D341Med (cell line): Measurements from ENCODE around the gene LAMA5.
A peak's percentile ranks its signal among the peaks of the same experiment; 100 is the strongest.

Experiments
- DNase-seq: peaks from one replicate; pipeline ENCODE4 v3.0.0; 2012; ENCODE audit warnings: low spot score

The LAMA5 gene, protein sequence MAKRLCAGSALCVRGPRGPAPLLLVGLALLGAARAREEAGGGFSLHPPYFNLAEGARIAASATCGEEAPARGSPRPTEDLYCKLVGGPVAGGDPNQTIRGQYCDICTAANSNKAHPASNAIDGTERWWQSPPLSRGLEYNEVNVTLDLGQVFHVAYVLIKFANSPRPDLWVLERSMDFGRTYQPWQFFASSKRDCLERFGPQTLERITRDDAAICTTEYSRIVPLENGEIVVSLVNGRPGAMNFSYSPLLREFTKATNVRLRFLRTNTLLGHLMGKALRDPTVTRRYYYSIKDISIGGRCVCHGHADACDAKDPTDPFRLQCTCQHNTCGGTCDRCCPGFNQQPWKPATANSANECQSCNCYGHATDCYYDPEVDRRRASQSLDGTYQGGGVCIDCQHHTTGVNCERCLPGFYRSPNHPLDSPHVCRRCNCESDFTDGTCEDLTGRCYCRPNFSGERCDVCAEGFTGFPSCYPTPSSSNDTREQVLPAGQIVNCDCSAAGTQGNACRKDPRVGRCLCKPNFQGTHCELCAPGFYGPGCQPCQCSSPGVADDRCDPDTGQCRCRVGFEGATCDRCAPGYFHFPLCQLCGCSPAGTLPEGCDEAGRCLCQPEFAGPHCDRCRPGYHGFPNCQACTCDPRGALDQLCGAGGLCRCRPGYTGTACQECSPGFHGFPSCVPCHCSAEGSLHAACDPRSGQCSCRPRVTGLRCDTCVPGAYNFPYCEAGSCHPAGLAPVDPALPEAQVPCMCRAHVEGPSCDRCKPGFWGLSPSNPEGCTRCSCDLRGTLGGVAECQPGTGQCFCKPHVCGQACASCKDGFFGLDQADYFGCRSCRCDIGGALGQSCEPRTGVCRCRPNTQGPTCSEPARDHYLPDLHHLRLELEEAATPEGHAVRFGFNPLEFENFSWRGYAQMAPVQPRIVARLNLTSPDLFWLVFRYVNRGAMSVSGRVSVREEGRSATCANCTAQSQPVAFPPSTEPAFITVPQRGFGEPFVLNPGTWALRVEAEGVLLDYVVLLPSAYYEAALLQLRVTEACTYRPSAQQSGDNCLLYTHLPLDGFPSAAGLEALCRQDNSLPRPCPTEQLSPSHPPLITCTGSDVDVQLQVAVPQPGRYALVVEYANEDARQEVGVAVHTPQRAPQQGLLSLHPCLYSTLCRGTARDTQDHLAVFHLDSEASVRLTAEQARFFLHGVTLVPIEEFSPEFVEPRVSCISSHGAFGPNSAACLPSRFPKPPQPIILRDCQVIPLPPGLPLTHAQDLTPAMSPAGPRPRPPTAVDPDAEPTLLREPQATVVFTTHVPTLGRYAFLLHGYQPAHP (N-terminal part only)

DNA sequence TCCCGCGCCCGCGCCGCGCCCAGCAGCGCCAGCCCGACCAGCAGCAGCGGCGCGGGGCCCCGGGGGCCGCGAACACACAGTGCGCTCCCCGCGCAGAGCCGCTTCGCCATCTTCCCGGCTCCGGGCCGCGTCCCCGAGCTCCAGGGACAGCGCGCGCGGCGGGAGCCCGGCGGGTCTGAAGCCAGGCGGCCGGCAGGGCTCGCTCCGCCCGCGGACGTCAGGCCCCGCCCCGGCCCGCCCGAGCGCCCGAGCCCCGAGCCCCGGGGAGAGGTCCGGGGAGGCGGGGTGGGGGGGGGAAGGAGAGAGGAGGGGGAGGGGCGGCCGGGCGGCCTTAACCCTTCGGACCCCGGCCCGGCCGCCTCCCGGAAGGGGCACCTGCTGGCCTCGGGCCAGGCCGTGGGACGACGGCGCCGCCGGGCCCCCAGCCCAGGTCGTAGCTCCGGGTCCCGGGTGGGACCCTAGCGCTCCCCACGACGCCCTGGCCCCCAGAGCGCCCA lies at the start of gene LAMA5:
LAMA5 (minus strand) TSS at position 177 of the 497 bp plus-strand sequence; CDS start at position 110, 67 bp downstream.
- peak; percentile 88 for DNase-seq

DNA sequence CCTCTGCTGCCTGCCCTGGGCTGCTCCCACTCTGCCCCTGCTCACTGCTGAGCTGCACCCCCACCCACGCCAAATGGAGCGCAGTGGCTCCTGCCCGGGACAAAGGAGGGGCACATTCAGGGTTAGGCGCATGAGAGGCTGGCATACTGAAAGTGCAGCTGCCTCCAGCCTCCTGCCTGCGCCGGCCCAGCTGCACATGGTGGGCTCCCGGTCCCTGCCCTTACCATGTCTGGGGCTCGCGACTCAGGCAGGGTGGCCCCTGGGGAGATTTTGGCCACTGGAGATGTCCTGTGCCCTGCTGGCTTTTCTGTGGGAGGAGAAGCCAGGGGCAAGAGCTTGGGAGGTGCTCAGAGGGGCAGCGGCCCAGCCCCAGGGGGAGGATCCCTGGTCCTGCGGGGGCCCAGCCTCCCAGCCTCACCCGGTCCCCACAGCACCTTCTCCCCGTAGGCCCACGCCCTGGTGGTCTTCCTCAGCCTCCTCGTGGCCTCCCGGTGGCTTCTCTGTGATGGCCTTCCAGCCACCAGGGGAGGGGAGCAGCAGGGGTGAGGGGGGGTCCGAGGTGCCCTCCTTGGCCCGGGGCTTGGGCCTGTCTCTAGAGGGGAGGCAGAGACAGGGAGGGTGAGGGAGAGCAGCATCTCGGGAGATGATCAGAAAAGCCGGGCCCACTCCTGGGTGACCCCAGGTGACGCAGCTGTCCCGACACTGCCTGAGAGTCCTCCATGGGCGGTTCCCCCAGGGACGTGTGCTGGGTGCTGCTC lies 48.4 kb upstream of the LAMA5 start:
- no peak for DNase-seq

DNA sequence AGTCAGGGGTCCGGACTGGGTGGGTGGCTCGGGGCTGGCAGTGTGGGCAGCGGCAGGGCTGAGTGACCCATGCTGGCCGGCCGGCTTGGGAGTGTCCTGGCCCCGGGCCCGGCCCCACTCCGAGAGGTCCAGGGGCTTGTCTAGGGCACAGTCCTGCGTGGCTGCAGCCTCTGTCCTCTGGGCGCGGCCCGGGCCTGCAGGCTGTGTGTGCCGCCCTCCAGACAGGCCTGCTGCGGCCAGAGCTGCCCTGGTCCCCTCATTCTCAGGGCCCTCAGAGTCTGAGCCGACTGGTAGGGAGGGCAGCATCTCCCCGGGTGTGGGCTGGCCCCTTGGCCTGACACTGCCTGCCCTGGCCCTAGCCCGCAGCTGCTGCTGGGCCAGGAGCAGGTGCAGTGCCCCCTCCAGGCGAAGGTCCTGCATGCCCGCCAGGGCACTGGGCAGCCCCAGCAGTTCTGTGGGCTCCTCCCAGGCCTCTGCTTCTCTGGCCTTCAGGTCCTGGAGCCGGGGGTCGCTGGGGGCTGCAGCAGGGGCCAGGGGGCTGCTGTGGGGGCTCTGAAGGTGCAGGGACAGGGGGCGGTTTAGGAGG lies 46.9 kb upstream of the LAMA5 start:
- DNase-seq, result peak; percentile 62

DNA sequence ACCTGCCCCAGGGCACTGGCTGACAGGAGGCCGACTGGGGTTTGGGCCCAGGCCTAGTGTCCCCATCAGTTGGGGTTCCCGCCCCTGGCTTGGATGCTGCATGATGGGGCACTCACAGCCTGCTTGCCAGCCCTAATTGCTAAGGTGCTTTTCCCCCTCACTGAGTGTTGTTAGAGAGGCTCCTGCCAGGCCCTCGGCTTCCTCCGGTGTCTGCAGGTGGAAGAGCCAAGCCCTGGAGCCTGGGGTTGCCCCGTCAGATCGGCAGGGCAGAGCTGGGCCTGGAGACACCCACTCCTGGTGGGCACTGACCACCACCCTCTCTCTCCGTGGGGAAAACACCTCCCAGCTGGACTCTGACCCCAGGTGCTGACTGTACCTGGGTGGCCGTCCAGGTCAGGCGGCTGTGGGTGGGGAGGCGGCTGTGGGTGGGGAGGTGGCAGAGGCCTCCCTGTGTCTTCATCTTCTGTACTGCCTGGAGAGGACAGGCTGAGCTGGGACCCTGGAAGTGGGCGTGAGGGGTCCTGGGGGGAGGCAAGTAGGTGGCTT lies 46.0 kb upstream of the LAMA5 start:
- no peak for DNase-seq

DNA sequence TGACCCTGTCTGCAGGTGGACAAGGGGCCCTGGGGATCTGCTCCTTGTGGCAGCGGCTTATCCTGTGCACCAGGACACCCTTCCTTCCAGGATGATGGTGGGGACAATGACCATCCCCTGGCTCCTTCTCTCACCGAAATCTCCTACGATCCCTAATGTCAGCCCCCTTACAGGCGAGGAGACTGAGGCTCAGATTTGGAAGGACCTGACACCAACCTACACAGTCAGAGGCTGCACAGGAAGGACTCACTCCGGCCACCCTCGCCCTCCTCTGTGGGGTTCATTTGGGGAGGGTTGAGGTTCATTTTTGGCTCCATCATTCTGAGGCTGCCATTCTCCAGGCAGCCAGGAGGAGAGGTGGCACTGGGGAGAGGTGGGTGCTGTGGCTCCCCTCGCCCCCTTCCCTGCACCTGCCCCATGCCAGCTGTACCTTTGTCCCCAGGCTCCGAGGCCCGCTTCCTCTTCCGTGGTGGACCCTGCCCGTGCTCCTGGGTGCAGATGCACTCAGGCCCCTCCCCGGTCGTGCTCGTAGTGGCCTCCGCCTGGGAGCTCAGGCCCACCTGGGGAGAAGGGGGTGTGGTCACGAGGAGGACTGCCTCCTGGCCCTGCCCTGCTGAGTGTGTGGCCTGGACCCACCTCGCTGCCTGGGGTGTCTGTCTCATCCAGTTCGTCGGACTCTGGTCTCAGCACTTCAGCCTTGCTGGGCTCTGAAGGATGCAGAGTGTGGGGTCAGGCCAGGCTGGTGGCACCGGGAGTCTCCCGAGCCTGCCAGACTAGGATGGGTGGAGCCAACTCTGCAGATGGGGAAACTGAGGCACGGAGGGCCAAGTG lies 45.3 kb upstream of the LAMA5 start:
- no peak for DNase-seq

DNA sequence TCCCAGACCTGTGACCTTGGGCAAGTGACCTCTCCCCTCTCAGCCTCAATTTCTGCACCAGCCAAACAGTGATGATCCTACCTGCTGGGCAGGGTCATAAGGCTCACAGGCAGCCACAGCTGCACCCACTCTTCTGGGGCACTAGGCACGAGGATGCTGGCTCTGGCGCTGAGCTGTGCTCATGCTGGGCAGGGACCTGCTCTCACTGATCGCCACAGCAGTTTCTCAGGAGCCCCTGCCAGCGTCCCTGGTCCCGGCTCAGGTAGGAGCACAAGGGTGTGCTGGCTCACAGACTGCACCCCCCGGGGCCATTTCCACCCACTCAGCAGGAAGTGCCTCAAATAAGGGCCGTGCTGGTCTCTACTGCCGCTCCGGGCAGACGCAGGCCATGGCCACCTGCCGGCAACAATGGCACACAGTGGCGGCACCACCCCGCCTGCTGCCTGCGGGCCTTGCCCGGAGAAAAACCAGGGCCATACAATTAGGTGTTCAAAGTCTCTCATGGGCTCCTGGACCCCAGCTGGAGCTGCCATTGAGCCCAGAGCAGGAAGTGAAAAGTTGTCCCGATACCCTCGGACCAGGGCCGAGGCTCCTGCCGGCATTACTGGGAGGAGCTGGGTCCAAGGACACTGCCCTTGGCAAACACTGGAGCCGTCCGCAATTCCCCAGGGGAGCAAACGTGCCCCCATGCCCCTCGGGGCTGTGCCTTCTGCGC lies 44.5 kb upstream of the LAMA5 start:
- no peak for DNase-seq

DNA sequence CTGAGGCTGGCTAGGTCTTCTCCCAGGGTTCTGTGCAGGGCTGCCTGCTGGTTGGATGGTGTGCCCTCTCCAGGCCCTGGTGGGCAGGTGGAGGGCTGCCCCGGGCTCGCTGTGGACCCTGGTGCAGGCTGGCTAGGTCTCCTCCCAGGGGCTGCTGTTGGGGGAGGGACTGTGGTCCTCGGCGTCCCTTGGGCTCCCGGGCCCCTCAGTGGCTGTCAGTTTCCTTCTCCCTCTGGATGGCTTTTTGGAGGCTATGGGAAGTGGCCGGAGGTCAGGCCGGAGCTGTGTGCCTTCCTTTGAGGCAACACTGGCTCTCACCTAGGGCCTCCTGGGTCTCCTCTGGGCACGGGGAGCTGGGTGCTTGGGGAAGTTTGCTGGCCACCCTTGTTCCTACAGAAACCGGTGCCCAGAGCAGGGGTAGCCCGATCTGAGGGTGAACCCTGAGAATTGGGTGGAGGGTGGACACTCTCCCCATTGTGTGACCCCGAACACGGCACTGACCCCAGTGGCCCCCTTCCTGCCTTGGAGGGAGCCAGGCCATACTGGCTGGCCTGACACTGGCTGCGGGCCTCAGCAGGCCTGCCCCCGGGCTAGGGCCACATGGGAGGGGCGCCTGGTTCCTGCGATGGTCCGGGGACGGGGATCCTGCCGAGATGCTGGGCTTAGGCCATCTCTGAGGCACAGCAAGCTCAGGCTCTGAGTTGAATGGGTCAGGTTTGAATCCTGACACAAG lies 43.8 kb upstream of the LAMA5 start:
- DNase-seq, result no peak

DNA sequence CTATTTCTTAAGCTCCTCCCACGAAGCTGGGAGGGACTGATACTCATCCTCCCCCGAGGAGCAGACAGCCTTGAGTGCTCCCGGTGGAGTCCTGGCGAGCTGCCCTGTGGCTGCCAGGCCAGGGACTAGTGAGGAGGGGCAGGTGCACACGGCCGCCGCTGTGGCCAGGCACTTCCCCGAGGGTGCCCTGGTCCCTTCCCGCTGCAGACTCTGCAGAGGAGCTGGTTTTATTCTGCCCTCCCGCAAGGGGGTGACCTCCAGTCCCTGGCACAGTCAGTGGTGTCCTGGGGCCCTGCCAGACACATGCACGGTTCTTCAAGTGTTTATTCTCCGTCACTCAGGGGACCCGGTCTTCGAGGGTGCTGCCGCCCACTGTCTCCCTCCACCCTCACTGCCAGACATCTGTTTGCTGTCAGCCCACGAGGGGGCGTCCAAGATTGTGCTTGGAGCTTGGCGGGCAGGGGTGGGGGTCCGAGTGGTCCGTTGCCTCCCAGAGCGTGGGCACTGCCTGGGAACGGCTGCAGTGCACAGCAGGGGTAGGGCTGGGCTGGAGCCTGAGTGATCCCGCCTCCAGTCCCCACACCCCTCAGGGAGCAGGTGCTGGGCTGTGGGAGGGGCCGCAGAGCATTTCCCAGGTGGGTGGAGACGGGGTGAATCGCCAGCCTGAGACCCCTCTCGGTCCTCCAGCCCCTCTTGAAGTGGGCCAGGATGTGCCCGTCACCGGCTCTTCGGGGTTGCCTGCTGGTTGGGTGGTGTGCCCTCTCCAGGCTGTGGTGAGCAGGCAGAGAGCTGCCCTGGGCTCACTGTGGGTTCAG lies 43.0 kb upstream of the LAMA5 start:
- DNase-seq, result peak; percentile 76

DNA sequence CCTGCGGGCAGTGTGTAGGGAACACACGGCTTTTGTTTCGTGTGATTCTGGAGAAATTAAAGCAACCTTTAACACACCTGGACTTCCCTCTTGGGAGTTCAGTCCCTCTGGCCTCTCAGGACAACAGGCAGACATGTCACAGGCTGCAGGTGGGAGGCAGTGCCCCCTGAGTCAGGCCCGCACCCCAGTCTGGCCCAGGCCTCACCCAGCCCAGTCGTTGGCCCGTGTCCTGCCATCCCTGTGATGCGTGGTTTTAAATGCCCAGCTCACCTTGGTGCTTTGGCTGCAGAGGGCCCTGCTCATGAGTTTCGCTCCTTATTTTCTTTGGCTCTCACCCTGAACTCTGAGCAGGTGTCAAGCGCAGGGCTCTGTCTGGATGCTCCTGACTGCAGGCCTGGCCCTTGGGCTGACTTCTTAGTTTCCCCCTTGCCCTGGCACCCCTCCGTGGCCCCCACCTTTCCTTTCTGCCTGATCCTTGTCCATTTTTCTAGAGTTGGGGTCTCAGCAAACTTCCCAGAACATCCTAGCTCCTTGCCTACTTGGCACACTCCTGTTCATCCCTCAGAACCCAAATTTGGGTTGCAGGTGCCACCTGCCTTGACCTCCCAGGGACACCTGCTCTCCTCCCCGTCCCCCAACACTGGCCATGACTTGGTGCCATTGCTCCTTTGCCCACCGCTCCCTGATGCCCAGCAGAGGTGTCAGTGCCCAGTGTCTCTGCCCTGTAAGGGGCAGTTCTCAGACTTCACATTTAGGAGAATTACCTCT lies 42.2 kb upstream of the LAMA5 start:
- no peak for DNase-seq

DNA sequence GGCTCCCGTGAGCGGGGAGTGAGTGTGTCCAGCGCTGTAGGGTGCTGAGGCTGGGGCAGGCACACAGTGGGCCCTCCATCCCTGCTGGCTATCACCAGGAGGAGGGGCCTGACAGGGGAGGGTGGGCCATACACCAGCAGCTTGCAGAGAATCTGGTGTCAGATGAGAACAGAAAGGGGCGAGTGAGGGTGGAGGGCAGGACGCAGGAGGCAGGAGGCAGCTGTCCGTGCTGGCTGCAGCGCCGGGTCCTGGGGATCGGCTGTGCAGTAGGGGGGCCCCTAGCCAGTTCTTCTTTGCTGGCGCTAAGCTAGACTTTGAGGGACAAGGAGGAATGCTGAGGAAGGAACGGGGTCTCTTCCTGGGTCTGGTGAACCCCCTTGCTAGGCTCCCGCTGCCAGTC lies 41.5 kb upstream of the LAMA5 start:
- no peak for DNase-seq

DNA sequence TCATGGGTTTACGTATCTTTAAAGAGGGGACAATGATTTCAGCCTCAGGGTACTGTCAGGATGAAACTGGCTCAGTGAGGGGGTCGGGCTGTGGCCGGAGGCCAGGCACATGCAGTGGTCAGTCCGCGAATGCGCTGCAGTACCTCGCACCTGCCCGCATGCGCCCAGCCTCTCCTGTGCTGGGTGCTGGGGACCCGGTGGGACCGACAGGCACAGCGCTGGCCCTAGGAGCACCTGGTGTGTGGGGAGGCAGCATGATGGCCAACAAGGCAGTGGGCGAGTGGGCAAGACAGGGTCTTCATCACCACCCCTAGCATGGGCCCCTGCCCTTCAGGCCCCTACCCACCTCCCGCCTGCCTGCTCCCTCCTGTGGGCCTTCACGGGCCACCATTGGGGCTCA lies 40.9 kb upstream of the LAMA5 start:
- DNase-seq, result no peak

DNA sequence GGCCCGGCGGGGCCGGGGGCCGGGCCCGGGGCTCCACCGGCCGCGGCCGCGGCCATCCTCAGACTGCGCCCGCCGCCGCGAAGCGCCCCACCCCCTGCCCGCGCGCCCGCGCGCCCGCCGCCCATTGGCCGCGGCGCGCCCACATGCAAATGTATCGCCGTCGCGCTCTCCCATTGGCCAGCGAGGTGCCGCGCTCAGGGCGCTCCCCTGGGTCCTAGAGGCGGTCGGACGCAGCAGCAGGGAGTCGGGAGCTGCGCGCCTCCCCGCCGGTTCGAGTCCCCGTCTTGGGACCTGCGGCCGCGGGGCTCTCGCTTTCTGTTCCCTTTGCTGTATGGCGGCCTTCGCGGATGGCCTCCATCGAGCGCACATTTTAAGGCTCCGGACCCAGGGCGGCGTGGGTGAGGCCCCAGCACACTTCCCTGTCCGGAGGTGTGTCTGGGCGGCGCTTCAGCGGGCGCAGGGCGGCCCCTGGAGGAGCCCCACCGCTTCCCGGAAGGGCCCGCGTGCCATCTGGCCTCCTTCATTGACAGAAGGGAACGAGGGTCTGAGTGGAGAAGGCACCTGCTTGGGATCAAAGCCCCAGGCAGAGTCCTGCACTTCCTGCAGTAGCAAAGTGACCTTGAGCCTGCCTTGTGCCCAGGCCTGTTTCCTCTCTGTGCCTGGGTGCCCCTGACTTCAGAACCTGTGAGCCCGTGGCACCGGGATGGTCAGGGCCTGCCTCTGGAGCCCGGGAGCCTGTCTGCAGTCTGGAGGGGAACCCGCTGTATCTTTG lies 40.3 kb upstream of the LAMA5 start, which contains the start of gene CABLES2:
CABLES2 (minus strand) TSS at position 65 of the 772 bp plus-strand sequence; CDS start at position 56, 9 bp downstream.
- peak; percentile 99 for DNase-seq

DNA sequence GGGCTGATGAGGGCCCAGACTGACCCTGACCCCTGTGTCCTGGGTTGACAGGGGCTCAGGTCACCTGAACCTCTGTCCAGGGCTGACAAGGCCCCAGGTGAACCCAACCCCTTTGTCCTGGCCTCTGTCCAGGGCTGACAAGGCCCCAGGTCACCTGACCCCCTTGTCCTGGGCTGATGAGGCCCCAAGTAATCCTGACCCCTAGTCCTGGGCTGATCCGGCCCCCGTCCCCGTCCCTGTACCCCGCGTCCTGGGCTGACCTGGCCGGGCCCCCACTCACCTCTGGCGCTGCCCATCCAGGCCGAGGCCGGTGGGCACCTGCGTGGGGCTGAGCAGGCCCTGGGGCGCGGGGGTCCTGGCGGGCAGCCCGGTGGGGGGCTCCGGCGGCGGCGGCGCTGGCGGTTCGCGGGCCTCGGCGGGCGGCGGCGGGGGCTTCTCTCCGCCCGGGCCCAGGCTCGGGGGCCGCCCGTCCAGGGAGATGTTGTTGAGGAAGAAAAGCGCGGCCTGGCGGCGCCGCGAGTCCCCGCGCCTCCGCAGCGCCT lies 39.6 kb upstream of the LAMA5 start:
- no peak for DNase-seq

DNA sequence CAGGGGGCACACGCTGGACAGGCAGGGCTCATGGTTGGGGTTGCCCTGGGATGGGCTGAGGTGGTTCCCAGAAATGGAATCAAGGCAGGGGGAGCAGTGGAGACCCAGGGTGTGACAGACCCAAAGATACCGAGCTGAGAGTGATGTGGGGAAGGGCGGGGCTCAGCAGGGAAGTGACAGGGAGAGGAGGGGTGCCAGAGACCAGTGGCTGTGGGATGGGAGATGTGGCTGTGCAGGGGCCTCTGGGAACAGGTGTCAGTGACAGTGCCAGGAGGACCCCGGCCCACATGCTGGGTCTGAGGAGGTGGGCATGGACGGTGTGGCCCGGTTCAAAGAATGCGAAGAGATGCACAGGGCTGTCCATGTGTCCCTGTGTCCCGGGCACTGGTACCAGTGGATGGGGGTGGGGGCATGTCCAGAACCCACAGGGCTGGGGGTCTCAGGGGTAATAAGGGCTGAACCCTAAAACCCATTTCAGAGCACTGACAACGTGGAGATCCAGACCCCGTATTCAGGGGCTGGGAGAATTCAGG lies 38.9 kb upstream of the LAMA5 start:
- no peak for DNase-seq
